Progenitor cell of endocrine pancreas (in vitro differentiated cells): Measurements from ENCODE around the gene STKLD1. TPM values are rescaled to one million over a fixed set of nuclear protein-coding genes. Genes with fewer than 3 reads are reported as not detected.

Experiments used
- DNase-seq: peaks from one replicate; pipeline ENCODE4 v3.0.0; 2021; ENCODE audit warnings: low spot score; ENCODE audit not compliant: unreplicated experiment
- H3K27ac Mint-ChIP-seq: 2 replicates; pipeline ENCODE4 v1.8.0; 2021; ENCODE audit warnings: mild to moderate bottlenecking, moderate library complexity, mixed read lengths
- H3K27me3 Mint-ChIP-seq: 2 replicates; pipeline ENCODE4 v1.8.0; 2021; ENCODE audit warnings: mixed read lengths
- H3K36me3 Mint-ChIP-seq: 2 replicates; pipeline ENCODE4 v1.8.0; 2022; ENCODE audit warnings: mixed read lengths; ENCODE audit not compliant: insufficient read depth
- H3K4me1 Mint-ChIP-seq: 2 replicates; pipeline ENCODE4 v1.8.0; 2021; ENCODE audit warnings: low read depth, mixed read lengths
- H3K4me3 Mint-ChIP-seq: 2 replicates; pipeline ENCODE4 v1.8.0; 2021; ENCODE audit warnings: low read depth, mild to moderate bottlenecking, moderate library complexity, mixed read lengths
- H3K9me3 Mint-ChIP-seq: 2 replicates; pipeline ENCODE4 v1.8.0; 2021; ENCODE audit warnings: low read depth, mixed read lengths
- total RNA-seq: library from RNA; stranded (reverse); gene quantifications from 2 replicates; pipeline ENCODE4 v1.2.1, GENCODE V29; 2021
- TF ChIP-seq, protein P1 (sequence below): fragments of 200-600 bp; sonication (generic); IDR thresholded peaks from one replicate; pipeline ENCODE4 v1.5.0; 2021; ENCODE audit warnings: antibody characterized with exemption, mild to moderate bottlenecking; ENCODE audit not compliant: unreplicated experiment

The STKLD1 gene
- total RNA-seq, 1 donor from 2014 or later = 4.0 TPM

DNA sequence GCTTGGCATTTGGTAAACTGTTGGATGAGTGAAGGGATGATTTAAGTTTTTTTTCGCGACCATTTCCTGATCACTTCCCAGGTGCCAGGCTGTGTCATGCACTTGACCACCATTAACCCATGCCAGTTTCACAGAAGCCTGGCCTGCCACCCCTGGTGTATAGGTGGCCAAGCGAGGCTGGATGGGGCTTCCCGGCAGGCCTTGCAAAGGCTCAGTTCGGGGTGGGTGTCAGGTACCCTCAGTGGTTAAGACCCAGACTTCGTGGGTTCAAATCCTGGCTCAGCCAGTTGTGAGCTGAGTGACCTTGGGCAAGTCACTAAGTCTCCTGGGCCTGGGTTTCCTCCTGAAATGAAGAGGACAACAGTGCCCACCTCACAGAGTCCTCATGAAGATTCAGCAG, 30.6 kb upstream of the STKLD1 start:
- no peaks in the 10 kb centered on the region for H3K27me3 Mint-ChIP-seq
- peaks cover 23% of the 10 kb centered on the region for H3K36me3 Mint-ChIP-seq
- no peak overlapping the region for H3K27ac Mint-ChIP-seq
- no peaks in the 10 kb centered on the region for H3K9me3 Mint-ChIP-seq
- H3K4me1 Mint-ChIP-seq = peaks cover 24% of the 10 kb centered on the region
- TF ChIP-seq, protein P1, sequence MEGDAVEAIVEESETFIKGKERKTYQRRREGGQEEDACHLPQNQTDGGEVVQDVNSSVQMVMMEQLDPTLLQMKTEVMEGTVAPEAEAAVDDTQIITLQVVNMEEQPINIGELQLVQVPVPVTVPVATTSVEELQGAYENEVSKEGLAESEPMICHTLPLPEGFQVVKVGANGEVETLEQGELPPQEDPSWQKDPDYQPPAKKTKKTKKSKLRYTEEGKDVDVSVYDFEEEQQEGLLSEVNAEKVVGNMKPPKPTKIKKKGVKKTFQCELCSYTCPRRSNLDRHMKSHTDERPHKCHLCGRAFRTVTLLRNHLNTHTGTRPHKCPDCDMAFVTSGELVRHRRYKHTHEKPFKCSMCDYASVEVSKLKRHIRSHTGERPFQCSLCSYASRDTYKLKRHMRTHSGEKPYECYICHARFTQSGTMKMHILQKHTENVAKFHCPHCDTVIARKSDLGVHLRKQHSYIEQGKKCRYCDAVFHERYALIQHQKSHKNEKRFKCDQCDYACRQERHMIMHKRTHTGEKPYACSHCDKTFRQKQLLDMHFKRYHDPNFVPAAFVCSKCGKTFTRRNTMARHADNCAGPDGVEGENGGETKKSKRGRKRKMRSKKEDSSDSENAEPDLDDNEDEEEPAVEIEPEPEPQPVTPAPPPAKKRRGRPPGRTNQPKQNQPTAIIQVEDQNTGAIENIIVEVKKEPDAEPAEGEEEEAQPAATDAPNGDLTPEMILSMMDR = no peak
- no peak overlapping the region for H3K4me3 Mint-ChIP-seq
- no peak for DNase-seq

DNA sequence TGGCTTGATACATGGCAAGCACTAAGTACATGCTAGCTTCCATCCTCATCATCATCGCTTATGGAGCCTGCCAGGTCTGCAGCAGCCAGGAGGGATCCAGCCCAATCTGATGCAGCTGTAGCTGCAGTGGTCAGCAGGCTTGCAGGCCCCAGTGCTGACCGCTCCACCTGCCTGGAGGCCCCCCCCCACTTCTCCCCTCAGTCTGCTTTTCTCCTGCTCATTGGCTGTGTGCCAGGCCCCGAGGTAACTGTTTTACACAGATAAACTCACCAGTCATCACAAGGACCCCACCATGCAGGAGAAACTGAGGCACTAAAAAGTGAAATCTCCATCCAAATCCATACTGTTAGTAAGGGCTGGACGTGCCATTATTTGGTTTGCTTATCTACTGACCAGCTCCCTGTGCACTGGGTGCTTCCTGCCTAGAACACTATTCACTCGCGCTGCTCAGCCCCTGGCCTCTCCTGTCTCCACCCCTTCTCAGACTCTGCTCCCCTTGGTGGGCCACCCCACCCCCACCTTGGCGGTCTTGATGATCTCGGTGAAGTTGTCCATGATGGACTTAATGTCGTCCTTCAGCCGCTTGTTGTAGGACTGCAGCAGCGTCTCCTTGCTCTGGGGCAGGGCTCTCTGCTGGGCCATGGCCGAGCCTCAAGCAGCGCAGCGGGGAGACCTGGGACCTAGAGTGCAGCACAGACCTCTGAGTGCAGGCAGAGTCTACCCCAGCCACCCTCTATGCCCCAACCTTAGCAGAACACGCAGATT, 30.0 kb upstream of the STKLD1 start:
- no peak for DNase-seq
- H3K4me1 Mint-ChIP-seq = peaks cover 24% of the 10 kb centered on the region
- no peaks in the 10 kb centered on the region for H3K27me3 Mint-ChIP-seq
- H3K9me3 Mint-ChIP-seq = no peaks in the 10 kb centered on the region
- TF ChIP-seq, protein P1 = no peak
- H3K36me3 Mint-ChIP-seq = peaks cover 24% of the 10 kb centered on the region
- no peak overlapping the region for H3K27ac Mint-ChIP-seq
- peak overlapping the region; percentile 100 for H3K4me3 Mint-ChIP-seq

DNA sequence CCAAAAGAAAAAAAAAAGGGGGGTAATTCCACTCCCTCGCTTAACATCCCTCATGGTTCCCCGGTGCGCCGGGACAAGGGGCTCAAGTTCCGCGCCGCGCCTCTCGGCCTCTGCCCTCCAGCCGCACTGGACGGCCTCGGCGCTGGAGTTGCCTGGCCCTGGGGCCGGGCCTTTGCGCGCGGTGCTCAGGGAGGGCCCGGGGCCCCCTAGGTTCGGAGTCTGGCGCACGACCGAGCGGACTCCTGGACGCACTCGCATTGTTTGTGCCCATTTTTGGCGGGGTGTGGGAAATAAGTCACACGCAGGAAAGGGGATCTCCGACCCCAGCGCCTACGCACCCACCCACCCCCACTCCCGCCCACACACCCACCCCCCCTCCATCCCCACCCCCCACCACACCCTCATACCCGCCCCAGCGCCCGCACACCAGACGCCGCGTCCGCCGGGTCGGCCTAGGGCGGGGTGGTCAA, 28.6 kb upstream of the STKLD1 start:
- Mint-ChIP-seq H3K4me1 (peaks cover 24% of the 10 kb centered on the region), H3K36me3 (peaks cover 25% of the 10 kb centered on the region), H3K4me3 (peak overlapping the region; percentile 100), H3K9me3 (no peaks in the 10 kb centered on the region), H3K27ac (peak overlapping the region; percentile 100), H3K27me3 (no peaks in the 10 kb centered on the region)
- TF ChIP-seq, protein P1 = no peak
- no peak for DNase-seq

DNA sequence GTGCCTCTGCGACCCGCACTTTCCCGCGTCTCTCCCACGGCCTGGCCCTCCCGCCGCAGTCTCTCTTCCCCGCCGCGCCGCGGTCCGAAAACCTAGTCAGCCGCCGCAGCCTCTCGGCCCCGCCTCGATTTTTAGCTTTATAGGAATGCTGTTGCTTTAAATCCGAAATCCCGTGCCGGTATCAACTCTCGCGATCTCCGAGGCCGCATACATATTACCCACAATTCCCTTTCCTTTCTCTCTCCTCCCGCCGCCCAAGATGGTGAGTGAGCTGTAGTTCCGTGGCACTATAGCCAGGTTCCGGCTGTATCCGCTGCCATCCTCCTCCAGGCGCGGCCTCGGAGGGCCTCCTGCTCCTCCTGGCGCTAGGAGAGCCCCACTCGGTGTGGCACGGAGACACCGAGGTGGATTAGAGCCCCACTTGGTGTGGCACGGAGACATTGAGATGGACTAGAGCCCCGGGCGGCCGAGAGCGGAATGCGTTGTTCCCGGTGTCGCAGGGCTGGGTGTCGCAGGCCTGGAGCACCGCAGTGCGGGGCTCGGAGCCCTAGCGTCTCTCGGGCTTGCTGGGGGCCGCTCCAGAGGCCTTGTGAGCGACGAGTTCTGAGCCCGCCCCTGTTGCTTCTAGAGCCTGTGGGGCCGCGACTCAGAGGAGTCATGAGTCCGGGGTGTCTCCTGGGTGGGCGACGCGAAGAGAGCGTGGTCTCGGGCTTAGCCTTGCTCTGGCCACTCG, 28.0 kb upstream of the STKLD1 start, which contains the start of the genes MED22 and RPL7A:
TSS of gene MED22 (minus strand) at position 147 of the 733 bp plus-strand sequence. CDS start 1,469 bp downstream, outside the sequence.
TSS of gene RPL7A (plus strand) at position 234 of the 733 bp plus-strand sequence. CDS start at position 260, 26 bp downstream.
- H3K36me3 Mint-ChIP-seq = peaks cover 27% of the 10 kb centered on the region
- H3K27ac Mint-ChIP-seq = peak within 1 kb of the TSS; percentile 100
- H3K4me3 Mint-ChIP-seq = peak within 1 kb of the TSS; percentile 100

More for the DNA sequence above, 28.0 kb upstream of the STKLD1 start, which contains the start of the genes MED22 and RPL7A:
- no peaks in the 10 kb centered on the region for H3K9me3 Mint-ChIP-seq
- peaks cover 24% of the 10 kb centered on the region for H3K4me1 Mint-ChIP-seq
- peak; percentile 76 for DNase-seq
- TF ChIP-seq, protein P1 = peak; percentile 25
- H3K27me3 Mint-ChIP-seq = no peaks in the 10 kb centered on the region
